Measurements from ENCODE around the gene DNAH6.

DNA sequence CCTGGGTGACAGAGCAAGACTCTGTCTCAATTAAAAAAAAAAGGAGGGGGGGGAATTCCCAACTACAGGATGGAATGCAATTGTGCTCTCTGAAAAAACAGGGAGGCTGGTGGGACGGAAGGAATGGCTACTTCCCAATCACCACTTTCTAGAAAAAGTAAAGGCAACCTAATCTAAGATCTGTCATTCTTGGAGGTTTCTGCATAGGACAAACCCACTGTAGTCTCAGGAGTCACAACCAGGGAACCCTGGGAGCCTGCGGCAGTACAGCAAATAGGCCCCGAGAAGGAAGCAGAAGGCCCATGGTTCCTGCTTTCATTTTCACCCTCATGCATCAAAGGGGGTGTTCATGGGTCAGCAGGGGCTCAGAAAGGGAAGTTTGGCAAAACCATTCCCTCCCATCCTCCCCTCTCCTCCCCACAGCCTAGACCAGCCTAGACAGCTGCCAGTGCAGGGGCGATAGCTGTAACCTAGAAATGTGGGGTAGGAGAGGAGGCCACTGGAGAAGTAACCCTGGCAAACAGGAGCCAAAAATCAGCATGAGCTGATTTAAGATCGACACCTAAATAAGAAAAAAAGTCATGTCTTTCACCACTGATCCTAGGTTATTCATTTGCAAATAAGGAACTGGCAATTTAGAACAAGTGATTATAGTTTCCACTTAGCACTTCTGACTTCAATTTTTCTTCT, 316.6 kb downstream of the DNAH6 start:
- TF ChIP-seq, protein P1, sequence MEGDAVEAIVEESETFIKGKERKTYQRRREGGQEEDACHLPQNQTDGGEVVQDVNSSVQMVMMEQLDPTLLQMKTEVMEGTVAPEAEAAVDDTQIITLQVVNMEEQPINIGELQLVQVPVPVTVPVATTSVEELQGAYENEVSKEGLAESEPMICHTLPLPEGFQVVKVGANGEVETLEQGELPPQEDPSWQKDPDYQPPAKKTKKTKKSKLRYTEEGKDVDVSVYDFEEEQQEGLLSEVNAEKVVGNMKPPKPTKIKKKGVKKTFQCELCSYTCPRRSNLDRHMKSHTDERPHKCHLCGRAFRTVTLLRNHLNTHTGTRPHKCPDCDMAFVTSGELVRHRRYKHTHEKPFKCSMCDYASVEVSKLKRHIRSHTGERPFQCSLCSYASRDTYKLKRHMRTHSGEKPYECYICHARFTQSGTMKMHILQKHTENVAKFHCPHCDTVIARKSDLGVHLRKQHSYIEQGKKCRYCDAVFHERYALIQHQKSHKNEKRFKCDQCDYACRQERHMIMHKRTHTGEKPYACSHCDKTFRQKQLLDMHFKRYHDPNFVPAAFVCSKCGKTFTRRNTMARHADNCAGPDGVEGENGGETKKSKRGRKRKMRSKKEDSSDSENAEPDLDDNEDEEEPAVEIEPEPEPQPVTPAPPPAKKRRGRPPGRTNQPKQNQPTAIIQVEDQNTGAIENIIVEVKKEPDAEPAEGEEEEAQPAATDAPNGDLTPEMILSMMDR (IDR thresholded peaks at IDR 0.05): no peak
- TF ChIP-seq POLR2A (IDR thresholded peaks at IDR 0.05): no peak

All from esophagus squamous epithelium (tissue), 4 donors.